ENCODE results near the gene SKI. TPM values are rescaled to one million over a fixed set of nuclear protein-coding genes. Genes with fewer than 3 reads are reported as not detected.

The SKI gene
- total RNA-seq, 1 donor from 2014 or later, result 66.2 TPM

- FAIRE-seq (no peak), DNase-seq (ENCODE audit: low read depth) (no peak)
- Mint-ChIP-seq H3K4me1 (ENCODE audit: low read depth, unreplicated experiment) (peaks cover 4% of the 10 kb centered on the region), H3K27ac (ENCODE audit: unreplicated experiment) (no peak overlapping the region), H3K27me3 (ENCODE audit: low read depth, unreplicated experiment) (no peaks in the 10 kb centered on the region), H3K36me3 (ENCODE audit: low read depth, unreplicated experiment) (no peaks in the 10 kb centered on the region), H3K9me3 (ENCODE audit: unreplicated experiment) (no peaks in the 10 kb centered on the region), H3K4me3 (ENCODE audit: unreplicated experiment) (no peak overlapping the region)
- peak overlapping the region; percentile 68 for H3K9ac ChIP-seq (ENCODE audit: low read length)
- peaks cover 12% of the 10 kb centered on the region for H3K4me1 ChIP-seq (ENCODE audit: insufficient read depth, low read length)
- peaks cover 11% of the 10 kb centered on the region for H3K79me2 ChIP-seq (ENCODE audit: insufficient read depth, low read length)
- no peak overlapping the region for H2AFZ ChIP-seq (ENCODE audit: low read depth, low read length)
- H3K27ac ChIP-seq (ENCODE audit: low read depth, low read length), result peak overlapping the region; percentile 33
- H3K4me3 ChIP-seq (ENCODE audit: insufficient read depth, low read depth, low read length), result peak overlapping the region; percentile 28
- peak overlapping the region; percentile 81 for H3K4me2 ChIP-seq (ENCODE audit: low read length)
- H3K27me3 ChIP-seq (ENCODE audit: insufficient read depth, low read length), result no peaks in the 10 kb centered on the region
- H4K20me1 ChIP-seq (ENCODE audit: insufficient read depth, low read length), result peaks cover 13% of the 10 kb centered on the region
- no peaks in the 10 kb centered on the region for H3K9me3 ChIP-seq (ENCODE audit: insufficient read depth, low read depth, low read length)
- TF ChIP-seq, protein P1, sequence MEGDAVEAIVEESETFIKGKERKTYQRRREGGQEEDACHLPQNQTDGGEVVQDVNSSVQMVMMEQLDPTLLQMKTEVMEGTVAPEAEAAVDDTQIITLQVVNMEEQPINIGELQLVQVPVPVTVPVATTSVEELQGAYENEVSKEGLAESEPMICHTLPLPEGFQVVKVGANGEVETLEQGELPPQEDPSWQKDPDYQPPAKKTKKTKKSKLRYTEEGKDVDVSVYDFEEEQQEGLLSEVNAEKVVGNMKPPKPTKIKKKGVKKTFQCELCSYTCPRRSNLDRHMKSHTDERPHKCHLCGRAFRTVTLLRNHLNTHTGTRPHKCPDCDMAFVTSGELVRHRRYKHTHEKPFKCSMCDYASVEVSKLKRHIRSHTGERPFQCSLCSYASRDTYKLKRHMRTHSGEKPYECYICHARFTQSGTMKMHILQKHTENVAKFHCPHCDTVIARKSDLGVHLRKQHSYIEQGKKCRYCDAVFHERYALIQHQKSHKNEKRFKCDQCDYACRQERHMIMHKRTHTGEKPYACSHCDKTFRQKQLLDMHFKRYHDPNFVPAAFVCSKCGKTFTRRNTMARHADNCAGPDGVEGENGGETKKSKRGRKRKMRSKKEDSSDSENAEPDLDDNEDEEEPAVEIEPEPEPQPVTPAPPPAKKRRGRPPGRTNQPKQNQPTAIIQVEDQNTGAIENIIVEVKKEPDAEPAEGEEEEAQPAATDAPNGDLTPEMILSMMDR (IDR thresholded peaks at IDR 0.05; ENCODE audit: insufficient read depth, low read depth, low read length), result no peak
- no peak for TF ChIP-seq EZH2 (IDR thresholded peaks at IDR 0.05; ENCODE audit: insufficient read depth, low read length)
- H3K36me3 ChIP-seq (ENCODE audit: insufficient read depth, low read length), result no peaks in the 10 kb centered on the region
These were observed 86.2 kb downstream of the SKI start for GRCh38 chr1:2314273-2314802.

GRCh38 chr1:2314803-2315673 lies 86.9 kb downstream of the SKI start:
- TF ChIP-seq, protein P1 (IDR thresholded peaks at IDR 0.05; ENCODE audit: insufficient read depth, low read depth, low read length), result peak; percentile 11
- TF ChIP-seq EZH2 (IDR thresholded peaks at IDR 0.05; ENCODE audit: insufficient read depth, low read length), result no peak
- no peak overlapping the region for H3K4me3 ChIP-seq (ENCODE audit: insufficient read depth, low read depth, low read length)
- H3K9ac ChIP-seq (ENCODE audit: low read length), result peak overlapping the region; percentile 54
- no peak overlapping the region for H2AFZ ChIP-seq (ENCODE audit: low read depth, low read length)
- H3K4me3 Mint-ChIP-seq (ENCODE audit: unreplicated experiment), result no peak overlapping the region
- no peaks in the 10 kb centered on the region for H3K9me3 ChIP-seq (ENCODE audit: insufficient read depth, low read depth, low read length)
- peaks cover 10% of the 10 kb centered on the region for H4K20me1 ChIP-seq (ENCODE audit: insufficient read depth, low read length)
- FAIRE-seq (no peak), DNase-seq (ENCODE audit: low read depth) (no peak)
- H3K27me3 ChIP-seq (ENCODE audit: insufficient read depth, low read length), result no peaks in the 10 kb centered on the region
- no peaks in the 10 kb centered on the region for H3K36me3 ChIP-seq (ENCODE audit: insufficient read depth, low read length)
- H3K79me2 ChIP-seq (ENCODE audit: insufficient read depth, low read length), result peaks cover 10% of the 10 kb centered on the region
- H3K36me3 Mint-ChIP-seq (ENCODE audit: low read depth, unreplicated experiment), result no peaks in the 10 kb centered on the region
- H3K9me3 Mint-ChIP-seq (ENCODE audit: unreplicated experiment), result no peaks in the 10 kb centered on the region
- H3K27me3 Mint-ChIP-seq (ENCODE audit: low read depth, unreplicated experiment), result no peaks in the 10 kb centered on the region
- peak overlapping the region; percentile 81 for H3K4me2 ChIP-seq (ENCODE audit: low read length)
- H3K27ac ChIP-seq (ENCODE audit: low read depth, low read length), result peak overlapping the region; percentile 33
- peaks cover 12% of the 10 kb centered on the region for H3K4me1 ChIP-seq (ENCODE audit: insufficient read depth, low read length)
- no peak overlapping the region for H3K27ac Mint-ChIP-seq (ENCODE audit: unreplicated experiment)
- H3K4me1 Mint-ChIP-seq (ENCODE audit: low read depth, unreplicated experiment), result peaks cover 4% of the 10 kb centered on the region

Measured in astrocyte (in vitro differentiated cells and primary cell).